ENCODE measurements around the gene SPACDR. TPM values are rescaled to one million over a fixed set of nuclear protein-coding genes. Genes with fewer than 3 reads are reported as not detected.
A peak's percentile ranks its signal among the peaks of the same experiment; 100 is the strongest.
"Not testable (repeated sequence)": the region's sequence is repeated elsewhere in the genome, so short reads cannot be mapped to it uniquely, and the experiment has no call there.

SPACDR gene
- total RNA-seq, 6 experiments from 2014 or later: not detected

DNA sequence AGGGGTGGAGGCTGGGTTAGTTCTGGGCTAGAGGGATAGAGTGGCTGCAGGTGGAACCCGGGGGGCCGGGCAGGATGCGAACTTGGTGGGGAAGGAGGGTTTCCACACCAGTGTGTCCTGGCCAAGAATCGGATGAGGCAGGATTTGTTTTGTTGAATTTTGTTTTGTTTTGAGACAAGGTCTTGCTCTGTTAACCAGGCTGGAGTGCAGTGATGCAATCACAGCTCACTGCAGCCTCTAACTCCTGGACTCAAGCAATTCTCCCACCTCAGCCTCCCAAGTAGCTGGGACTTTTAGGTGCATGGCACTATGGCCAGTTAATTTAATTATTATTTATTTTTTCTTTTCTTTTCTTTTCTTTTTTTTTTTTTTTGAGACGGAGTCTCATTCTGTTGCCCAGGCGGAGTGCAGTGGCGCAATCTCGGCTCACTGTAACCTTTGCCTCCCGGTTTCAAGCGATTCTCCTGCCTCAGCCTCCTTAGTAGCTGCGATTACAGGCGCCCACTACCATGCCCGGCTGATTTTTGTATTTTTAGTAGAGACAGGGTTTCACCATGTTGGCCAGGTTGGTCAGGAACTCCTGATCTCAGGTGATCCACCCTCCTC, 14.8 kb downstream of the SPACDR start:
- WGBS (ENCODE audit: insufficient coverage, low coverage, low lambda C conversion rate, missing lambda C conversion rate): 34% methylated on average over 12 of the region's 13 CpGs
- no peak overlapping the region for H3K4me3 ChIP-seq
- no peak for TF ChIP-seq POLR2A (IDR thresholded peaks at IDR 0.05)
- H3K27ac ChIP-seq: peak overlapping the region; percentile 39 to 96 (median 84)
- ATAC-seq (peak; percentile 4 to 55 (median 16)), DNase-seq (peak in 1 of 3 donors; percentile 56)
- intact Hi-C loops (cut with DNase I): no loop called here
- H3K9me3 ChIP-seq: no peaks in the 10 kb centered on the region
- no peaks in the 10 kb centered on the region for H3K27me3 ChIP-seq
- peaks cover 0 to 18% (median 0%) of the 10 kb centered on the region in 4 donors for H3K4me1 ChIP-seq
- H3K36me3 ChIP-seq: no peaks in the 10 kb centered on the region

DNA sequence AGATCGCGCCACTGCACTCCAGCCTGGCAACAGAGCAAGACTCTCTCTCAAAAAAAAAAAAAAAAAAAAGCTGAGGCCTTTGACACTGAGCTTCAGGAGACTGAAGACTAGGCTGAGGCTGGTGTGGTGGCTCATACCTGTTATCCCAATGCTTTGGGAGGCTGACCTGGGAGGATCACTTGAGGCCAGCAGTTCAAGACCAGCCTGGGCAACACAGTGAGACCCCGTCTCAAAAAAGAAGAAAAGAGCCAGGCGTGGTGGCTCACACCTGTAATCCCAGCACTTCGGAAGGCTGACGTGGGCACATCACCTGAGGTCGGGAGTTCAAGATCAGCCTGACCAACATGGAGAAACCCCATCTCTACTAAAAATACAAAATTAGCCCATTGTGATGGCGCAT, 16.7 kb downstream of the SPACDR start:
- not testable (repeated sequence) for ATAC-seq, DNase-seq

DNA sequence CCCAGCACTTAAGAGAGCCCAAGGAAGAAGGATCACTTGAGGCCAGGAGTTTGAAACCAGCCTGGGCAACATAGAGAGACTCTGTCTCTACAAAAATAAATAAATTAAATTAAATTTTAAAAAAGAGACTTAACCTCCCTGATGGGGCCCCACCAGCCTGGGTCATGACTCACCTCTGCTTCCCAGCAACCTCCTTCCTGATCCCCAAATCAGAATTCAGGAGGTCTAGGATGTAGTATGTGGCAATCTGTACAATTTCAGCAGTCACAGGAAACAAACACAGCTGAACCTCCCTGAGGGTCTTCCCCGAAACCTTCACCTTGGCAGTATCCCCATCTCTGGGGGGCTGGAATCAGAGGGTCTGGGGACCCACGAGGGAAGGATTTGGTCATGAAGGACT, 18.0 kb downstream of the SPACDR start:
- no peaks in the 10 kb centered on the region for H3K9me3 ChIP-seq
- intact Hi-C loops (cut with DNase I): no loop called here
- peak overlapping the region in 1 of 3 donors; percentile 33 for H3K27ac ChIP-seq
- 49% methylated on average over 2 of the region's 2 CpGs for WGBS (ENCODE audit: insufficient coverage, low coverage, low lambda C conversion rate, missing lambda C conversion rate)
- no peaks in the 10 kb centered on the region for H3K27me3 ChIP-seq
- no peaks in the 10 kb centered on the region for H3K36me3 ChIP-seq
- no peak for TF ChIP-seq CTCF (IDR thresholded peaks at IDR 0.05)
- no peak for TF ChIP-seq POLR2A (IDR thresholded peaks at IDR 0.05)
- H3K4me1 ChIP-seq: peaks cover 0 to 21% (median 0%) of the 10 kb centered on the region in 4 donors
- ATAC-seq (no peak), DNase-seq (no peak)
- no peak overlapping the region for H3K4me3 ChIP-seq

More for the DNA sequence above, 16.7 kb downstream of the SPACDR start:
- H3K9me3 ChIP-seq; H3K27me3 ChIP-seq; H3K4me3 ChIP-seq; H3K27ac ChIP-seq; H3K36me3 ChIP-seq; intact Hi-C loops (cut with DNase I): not testable (repeated sequence)
- 100% methylated on average over 3 of the region's 8 CpGs for WGBS (ENCODE audit: insufficient coverage, low coverage, low lambda C conversion rate, missing lambda C conversion rate)
- peaks cover 0 to 21% (median 0%) of the 10 kb centered on the region in 4 donors for H3K4me1 ChIP-seq

DNA sequence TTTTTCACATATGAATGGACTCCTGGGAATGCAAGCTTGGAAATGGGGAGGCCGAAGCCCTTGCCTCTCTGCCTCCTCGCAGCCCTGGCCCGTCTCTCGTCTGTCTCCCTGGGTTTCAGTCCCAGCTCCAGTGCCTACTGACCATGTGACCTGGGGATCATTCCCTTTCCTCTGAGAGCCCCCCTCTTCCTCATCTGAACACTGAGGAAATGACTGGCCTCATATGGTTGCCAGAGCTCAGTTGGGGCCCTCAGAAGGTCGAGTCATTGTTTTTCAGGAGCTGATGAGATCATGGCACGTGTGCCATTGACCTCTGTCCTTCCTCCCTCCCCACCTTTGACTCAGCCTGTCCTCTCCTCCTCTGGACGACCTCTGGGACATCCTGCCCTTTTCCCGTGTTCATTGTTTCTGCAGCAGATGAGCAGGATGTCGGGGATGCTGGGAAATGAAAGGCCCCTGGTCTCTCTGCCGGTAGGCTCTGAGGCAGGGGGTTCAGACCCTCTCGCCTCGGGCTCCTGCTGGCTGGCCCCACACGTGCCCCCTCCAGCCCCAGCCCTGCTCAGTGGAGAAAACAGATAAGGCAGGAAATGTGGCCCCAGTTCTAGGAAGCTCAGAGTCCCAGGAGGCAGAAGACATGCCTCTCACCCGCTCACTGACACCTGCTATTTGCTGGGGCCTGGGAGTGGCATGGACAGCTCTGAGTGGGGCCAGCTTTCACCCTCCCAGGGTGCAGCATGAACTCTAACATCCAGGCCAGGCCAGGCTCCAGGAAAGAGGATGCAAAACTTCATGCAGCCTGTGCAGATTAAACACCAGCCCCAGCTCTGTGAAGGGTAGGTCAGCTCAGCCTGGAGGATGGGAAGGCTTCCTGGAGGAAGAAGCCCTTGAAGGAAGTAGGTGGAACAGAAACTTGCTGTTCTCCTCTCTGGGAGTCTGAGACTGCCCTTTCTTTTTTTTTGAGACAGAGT, 19.5 kb downstream of the SPACDR start:
- ATAC-seq: peak; percentile 82 to 90 (median 86)
- Histone ChIP-seq H3K27me3 (no peaks in the 10 kb centered on the region), H3K36me3 (no peaks in the 10 kb centered on the region), H3K4me1 (peaks cover 0 to 15% (median 0%) of the 10 kb centered on the region in 4 donors), H3K27ac (peak overlapping the region; percentile 67 to 74 (median 72)), H3K9me3 (no peaks in the 10 kb centered on the region), H3K4me3 (no peak overlapping the region)
- WGBS (ENCODE audit: insufficient coverage, low coverage, low lambda C conversion rate, missing lambda C conversion rate): 5% methylated on average over 5 of the region's 14 CpGs
- peak; percentile 67 to 73 (median 72) for DNase-seq
- intact Hi-C loops (cut with DNase I): no loop called here
- no peak for TF ChIP-seq CTCF (IDR thresholded peaks at IDR 0.05)
- TF ChIP-seq POLR2A (IDR thresholded peaks at IDR 0.05): peak; percentile 37

- 93% methylated on average over 5 of the region's 9 CpGs for WGBS (ENCODE audit: insufficient coverage, low coverage, low lambda C conversion rate, missing lambda C conversion rate)
These were observed 20.8 kb downstream of the SPACDR start for GRCh38 chr7:100443096-100443840.

More at GRCh38 chr7:100443096-100443840, 20.8 kb downstream of the SPACDR start:
- intact Hi-C loops (cut with DNase I): no loop called here
- no peak overlapping the region for H3K27ac ChIP-seq
- H3K4me3 ChIP-seq: no peak overlapping the region
- ATAC-seq (no peak), DNase-seq (peak in 2 of 3 donors; percentile 8 to 27)
- TF ChIP-seq CTCF (IDR thresholded peaks at IDR 0.05) (no peak), POLR2A (IDR thresholded peaks at IDR 0.05) (no peak)
- peaks cover 0 to 15% (median 0%) of the 10 kb centered on the region in 4 donors for H3K4me1 ChIP-seq
- no peaks in the 10 kb centered on the region for H3K9me3 ChIP-seq
- no peaks in the 10 kb centered on the region for H3K36me3 ChIP-seq
- no peaks in the 10 kb centered on the region for H3K27me3 ChIP-seq
